K562 (cell line): Measurements from ENCODE around the gene MYH9. TPM values are rescaled to one million over a fixed set of nuclear protein-coding genes. Genes with fewer than 3 reads are reported as not detected.

ENCODE experiments used
- ATF2 ChIP-seq: sonication (generic); formaldehyde crosslinking; IDR thresholded peaks from 2 replicates; pipeline ENCODE4 v1.8.1; 2022; ENCODE audit warnings: missing genetic modification reagents
- HMGXB4 ChIP-seq: sonication (generic); formaldehyde crosslinking; IDR thresholded peaks from 2 replicates; pipeline ENCODE4 v1.8.1; 2023; ENCODE audit warnings: mild to moderate bottlenecking, missing genetic modification reagents
- PBX2 ChIP-seq, 2 experiments: IDR thresholded peaks in 1 of 2; conservative IDR thresholded peaks in 1 of 2; 2 replicates each; pipeline ENCODE4 v1.6.1; 2016; ENCODE audit warnings: low read depth in 2 of 2, mild to moderate bottlenecking in 1 of 2, missing compliant biosample characterization in 1 of 2, missing genetic modification characterization in 1 of 2, moderate library complexity in 1 of 2
- ZNF436 ChIP-seq: fragments of 250-450, 450-650 bp; sonication (Bioruptor Pico); formaldehyde crosslinking; IDR thresholded peaks from 2 replicates; pipeline ENCODE4 v1.7.0; 2020; ENCODE audit warnings: mild to moderate bottlenecking
- ZNF764 ChIP-seq: fragments of 250-450 bp; sonication (Bioruptor Pico); IDR thresholded peaks from 2 replicates; pipeline ENCODE4 v1.4.0; 2020; ENCODE audit warnings: low read depth, mild to moderate bottlenecking, moderate library complexity
- polyA plus RNA-seq, 8 experiments: library from polyadenylated mRNA; depleted of rRNA in 4 of 8; stranded (reverse) in 5 of 8; unstranded in 3 of 8; fragments of >200 nt; fragmentation: Nextera tagmentation in 2 of 8; fragmentation: Illumina TruSeq in 1 of 8; extraction: Ambion mirVana in 2 of 8; extraction: Trizol in 1 of 8; gene quantifications; 2 replicates each; pipeline versions ENCODE4 v1.2.1 to v1.2.3, GENCODE V29; 2011 to 2014; ENCODE audit warnings: inconsistent platforms in 1 of 8, missing spikeins in 1 of 8
- total RNA-seq, 7 experiments: library from RNA; depleted of rRNA in 6 of 7; stranded (reverse); fragments of >200 nt in 6 of 7; fragmentation: Illumina TruSeq in 2 of 7; extraction: Trizol in 2 of 7; gene quantifications; 2 replicates each; pipeline versions ENCODE4 v1.2.1 to v1.2.3, GENCODE V29; 2011 to 2021; ENCODE audit warnings: low replicate concordance in 1 of 7

MYH9 gene
- total and polyA plus RNA-seq, 9 of the 15 experiments (the other 6 are each of a cell fraction or from before 2014, with no cell fraction given), result 0.71 to 111 (median 24.6) TPM

- TF ChIP-seq PBX2 (CRISPR knock-in tag; IDR thresholded peaks at IDR 0.05; ENCODE audit: low read depth) (no peak), PBX2 (tag; conservative IDR thresholded peaks at IDR 0.05; ENCODE audit: low read depth) (no peak), ZNF764 (CRISPR knock-in tag) (no peak), ATF2 (CRISPR knock-in tag) (no peak), HMGXB4 (CRISPR knock-in tag) (no peak), ZNF436 (CRISPR knock-in tag) (no peak)
- TF ChIP-seq, all 486 proteins: peak for 0
Observed at GRCh38 chr22:36341640-36342041, 46.1 kb downstream of the MYH9 start (continued).
